Karpas-422 (cell line): Measurements from ENCODE around the gene OPN3. TPM values are rescaled to one million over a fixed set of nuclear protein-coding genes. Genes with fewer than 3 reads are reported as not detected.
A peak's percentile ranks its signal among the peaks of the same experiment; 100 is the strongest.

Source experiments
- DNase-seq: peaks from one replicate; pipeline ENCODE4 v3.0.0-alpha.2; 2015
- H2AFZ ChIP-seq: fragments of 200-600 bp; sonication (generic); 2 replicates; pipeline ENCODE4 v1.6.1; 2014; ENCODE audit warnings: antibody characterized with exemption, low read length, mixed read lengths
- H3K27ac ChIP-seq: fragments of 200-600 bp; sonication (generic); 2 replicates; pipeline ENCODE4 v1.5.1; 2014; ENCODE audit warnings: mild to moderate bottlenecking, low read length, moderate library complexity
- H3K27me3 ChIP-seq: fragments of 200-600 bp; sonication (generic); 2 replicates; pipeline ENCODE4 v1.6.1; 2014; ENCODE audit warnings: low read length, mixed read lengths
- H3K36me3 ChIP-seq: fragments of 200-600 bp; sonication (generic); 2 replicates; pipeline ENCODE4 v1.6.1; 2014; ENCODE audit warnings: low read length, mixed read lengths; ENCODE audit not compliant: insufficient read depth
- H3K4me1 ChIP-seq: fragments of 200-600 bp; sonication (generic); 2 replicates; pipeline ENCODE4 v1.6.1; 2014; ENCODE audit warnings: mild to moderate bottlenecking, low read length, mixed read lengths
- H3K4me2 ChIP-seq: fragments of 200-600 bp; sonication (generic); 2 replicates; pipeline ENCODE4 v1.6.1; 2014; ENCODE audit warnings: low read length, low read depth, mild to moderate bottlenecking; ENCODE audit not compliant: poor library complexity, severe bottlenecking
- H3K4me3 ChIP-seq: fragments of 200-600 bp; sonication (generic); 2 replicates; pipeline ENCODE4 v1.5.1; 2014; ENCODE audit warnings: mild to moderate bottlenecking, antibody characterized with exemption, low read length, mixed read lengths
- H3K79me2 ChIP-seq: fragments of 200-600 bp; sonication (generic); 2 replicates; pipeline ENCODE4 v1.6.1; 2014; ENCODE audit warnings: mild to moderate bottlenecking, low read length, mixed read lengths
- H3K9ac ChIP-seq: fragments of 200-600 bp; sonication (generic); 2 replicates; pipeline ENCODE4 v1.6.0; 2014; ENCODE audit warnings: low read length
- H3K9me2 ChIP-seq: fragments of 200-600 bp; sonication (generic), shearing (Covaris generic); replicated peaks from 2 replicates; pipeline ENCODE4 v1.6.0; 2014; ENCODE audit warnings: mild to moderate bottlenecking, low read length, moderate library complexity; ENCODE audit not compliant: insufficient read depth
- H3K9me3 ChIP-seq: fragments of 300-700, 200-600 bp; sonication (generic); 2 replicates; pipeline ENCODE4 v1.6.1; 2014; ENCODE audit warnings: low read length, mixed read lengths
- H4K20me1 ChIP-seq: fragments of 200-600 bp; sonication (generic); 2 replicates; pipeline ENCODE4 v1.6.1; 2014; ENCODE audit warnings: mild to moderate bottlenecking, antibody characterized with exemption, low read length, low read depth; ENCODE audit not compliant: insufficient read depth
- total RNA-seq: library from RNA; depleted of rRNA; stranded (reverse); fragments of >200 nt; shearing (Covaris generic); gene quantifications from 2 replicates; pipeline ENCODE4 v1.2.3, GENCODE V29; 2014; ENCODE audit warnings: low replicate concordance

Gene OPN3
- total RNA-seq, 1 experiment from 2014 or later, result 3.6 TPM

GRCh38 chr1:241630005-241630404 lies 10.2 kb downstream of the OPN3 start:
- no peaks in the 10 kb centered on the region for H4K20me1 ChIP-seq
- peaks cover 20% of the 10 kb centered on the region for H3K4me1 ChIP-seq
- no peak overlapping the region for H2AFZ ChIP-seq
- H3K79me2 ChIP-seq, result no peaks in the 10 kb centered on the region
- DNase-seq, result no peak
- no peaks in the 10 kb centered on the region for H3K9me2 ChIP-seq
- no peak overlapping the region for H3K9ac ChIP-seq
- H3K27me3 ChIP-seq, result no peaks in the 10 kb centered on the region
- H3K9me3 ChIP-seq, result no peaks in the 10 kb centered on the region
- H3K36me3 ChIP-seq, result no peaks in the 10 kb centered on the region
- H3K27ac ChIP-seq, result no peak overlapping the region
- H3K4me2 ChIP-seq, result no peak overlapping the region
- H3K4me3 ChIP-seq, result no peak overlapping the region

GRCh38 chr1:241627453-241628259 lies 12.5 kb downstream of the OPN3 start:
- H3K27me3 ChIP-seq, result no peaks in the 10 kb centered on the region
- H4K20me1 ChIP-seq, result no peaks in the 10 kb centered on the region
- no peaks in the 10 kb centered on the region for H3K79me2 ChIP-seq
- no peaks in the 10 kb centered on the region for H3K9me2 ChIP-seq
- H3K4me3 ChIP-seq, result no peak overlapping the region
- DNase-seq, result peak; percentile 86
- H3K27ac ChIP-seq, result no peak overlapping the region
- no peak overlapping the region for H3K4me2 ChIP-seq
- no peak overlapping the region for H3K9ac ChIP-seq
- H3K36me3 ChIP-seq, result no peaks in the 10 kb centered on the region
- H3K4me1 ChIP-seq, result peaks cover 20% of the 10 kb centered on the region
- H3K9me3 ChIP-seq, result no peaks in the 10 kb centered on the region
- H2AFZ ChIP-seq, result no peak overlapping the region

- Histone ChIP-seq H3K4me1 (peaks cover 13% of the 10 kb centered on the region), H3K27ac (no peak overlapping the region), H4K20me1 (no peaks in the 10 kb centered on the region), H3K9ac (no peak overlapping the region), H3K4me3 (no peak overlapping the region), H3K9me2 (no peaks in the 10 kb centered on the region), H3K4me2 (no peak overlapping the region), H3K79me2 (no peaks in the 10 kb centered on the region), H3K27me3 (no peaks in the 10 kb centered on the region), H3K9me3 (no peaks in the 10 kb centered on the region), H2AFZ (no peak overlapping the region), H3K36me3 (no peaks in the 10 kb centered on the region)
- no peak for DNase-seq
Observed at GRCh38 chr1:241624935-241625334, 15.2 kb downstream of the OPN3 start.

- no peak overlapping the region for H3K9ac ChIP-seq
- no peaks in the 10 kb centered on the region for H3K79me2 ChIP-seq
- H3K4me1 ChIP-seq, result peaks cover 5% of the 10 kb centered on the region
- no peak for DNase-seq
- H3K9me2 ChIP-seq, result no peaks in the 10 kb centered on the region
- no peaks in the 10 kb centered on the region for H3K9me3 ChIP-seq
- no peak overlapping the region for H3K27ac ChIP-seq
- no peak overlapping the region for H3K4me3 ChIP-seq
- H3K4me2 ChIP-seq, result no peak overlapping the region
- H2AFZ ChIP-seq, result no peak overlapping the region
- no peaks in the 10 kb centered on the region for H4K20me1 ChIP-seq
- H3K36me3 ChIP-seq, result no peaks in the 10 kb centered on the region
- H3K27me3 ChIP-seq, result no peaks in the 10 kb centered on the region
Observed at GRCh38 chr1:241622669-241623068, 17.5 kb downstream of the OPN3 start.

GRCh38 chr1:241617426-241617825 lies 22.7 kb downstream of the OPN3 start:
- H4K20me1 ChIP-seq, result no peaks in the 10 kb centered on the region
- no peak overlapping the region for H3K4me2 ChIP-seq
- H3K9me3 ChIP-seq, result no peaks in the 10 kb centered on the region
- no peak overlapping the region for H3K9ac ChIP-seq
- H3K9me2 ChIP-seq, result no peaks in the 10 kb centered on the region
- no peaks in the 10 kb centered on the region for H3K4me1 ChIP-seq
- H3K27ac ChIP-seq, result no peak overlapping the region
- DNase-seq, result no peak
- no peaks in the 10 kb centered on the region for H3K27me3 ChIP-seq
- no peak overlapping the region for H3K4me3 ChIP-seq
- no peaks in the 10 kb centered on the region for H3K36me3 ChIP-seq
- H2AFZ ChIP-seq, result no peak overlapping the region
- H3K79me2 ChIP-seq, result no peaks in the 10 kb centered on the region

- H3K4me1 ChIP-seq, result peaks cover 3% of the 10 kb centered on the region
- no peaks in the 10 kb centered on the region for H3K27me3 ChIP-seq
- no peak overlapping the region for H3K4me3 ChIP-seq
- H4K20me1 ChIP-seq, result no peaks in the 10 kb centered on the region
- no peak overlapping the region for H3K9ac ChIP-seq
- H3K4me2 ChIP-seq, result no peak overlapping the region
- no peaks in the 10 kb centered on the region for H3K9me2 ChIP-seq
- H3K27ac ChIP-seq, result no peak overlapping the region
- H3K79me2 ChIP-seq, result no peaks in the 10 kb centered on the region
- H2AFZ ChIP-seq, result no peak overlapping the region
- H3K36me3 ChIP-seq, result no peaks in the 10 kb centered on the region
- no peaks in the 10 kb centered on the region for H3K9me3 ChIP-seq
- DNase-seq, result no peak
Observed at GRCh38 chr1:241615043-241615974, 24.9 kb downstream of the OPN3 start.

- Histone ChIP-seq H3K9me2 (no peaks in the 10 kb centered on the region), H2AFZ (no peak overlapping the region), H3K27me3 (no peaks in the 10 kb centered on the region), H3K79me2 (no peaks in the 10 kb centered on the region), H4K20me1 (no peaks in the 10 kb centered on the region), H3K9ac (no peak overlapping the region), H3K36me3 (no peaks in the 10 kb centered on the region), H3K4me2 (no peak overlapping the region), H3K4me3 (no peak overlapping the region), H3K27ac (no peak overlapping the region), H3K4me1 (peaks cover 3% of the 10 kb centered on the region), H3K9me3 (no peaks in the 10 kb centered on the region)
- no peak for DNase-seq
Observed at GRCh38 chr1:241614572-241614971, 25.6 kb downstream of the OPN3 start.

GRCh38 chr1:241614144-241614543 lies 26.0 kb downstream of the OPN3 start:
- no peak overlapping the region for H3K27ac ChIP-seq
- no peaks in the 10 kb centered on the region for H3K9me3 ChIP-seq
- peaks cover 3% of the 10 kb centered on the region for H3K4me1 ChIP-seq
- DNase-seq, result no peak
- no peaks in the 10 kb centered on the region for H3K79me2 ChIP-seq
- no peaks in the 10 kb centered on the region for H4K20me1 ChIP-seq
- H3K9ac ChIP-seq, result no peak overlapping the region
- H2AFZ ChIP-seq, result no peak overlapping the region
- H3K4me3 ChIP-seq, result no peak overlapping the region
- no peaks in the 10 kb centered on the region for H3K27me3 ChIP-seq
- no peak overlapping the region for H3K4me2 ChIP-seq
- H3K9me2 ChIP-seq, result no peaks in the 10 kb centered on the region
- no peaks in the 10 kb centered on the region for H3K36me3 ChIP-seq
